ENCODE data around the gene CARD19. TPM values are rescaled to one million over a fixed set of nuclear protein-coding genes. Genes with fewer than 3 reads are reported as not detected.

CARD19 gene
- total and polyA plus RNA-seq, 9 of the 15 experiments (the other 6 are each of a cell fraction or from before 2014, with no cell fraction given), result 0.90 to 34.9 (median 14.6) TPM

DNA sequence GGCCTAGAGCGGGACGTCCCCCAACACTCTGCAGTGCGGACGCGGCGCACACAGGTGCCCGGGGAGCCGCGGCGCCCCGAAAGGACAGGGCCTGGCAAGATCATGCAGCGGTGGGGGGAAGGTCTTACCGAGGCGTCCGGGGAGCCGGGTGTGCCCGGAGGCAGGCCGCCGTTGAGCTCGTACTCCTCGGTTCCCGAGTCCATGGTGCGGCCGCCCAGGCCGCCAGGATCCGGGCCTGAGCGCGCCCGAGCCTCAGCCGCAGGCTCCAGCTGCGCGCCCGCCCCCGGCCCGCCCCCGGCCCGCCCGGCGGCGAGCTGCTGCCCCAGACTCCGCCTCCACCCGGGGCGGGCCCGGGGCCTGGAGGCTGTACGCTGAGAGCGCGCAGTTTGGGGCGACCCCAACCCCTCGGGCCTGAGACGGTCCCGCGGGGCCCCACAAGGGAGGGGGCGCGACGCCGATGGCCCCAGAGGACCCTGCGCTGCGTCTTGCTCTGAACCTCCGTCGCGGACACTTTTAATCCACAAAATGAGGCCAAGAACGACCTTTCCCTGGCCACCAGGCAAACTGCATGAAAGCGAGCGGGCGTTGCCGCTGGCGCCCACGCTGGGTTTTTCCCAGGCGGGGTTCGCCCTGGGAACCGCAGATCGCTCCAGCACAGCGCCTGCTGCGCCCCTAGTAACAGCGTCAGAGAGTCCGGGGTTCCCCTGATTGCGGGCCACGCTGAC lies 38.2 kb downstream of the CARD19 start, which contains the start of gene NINJ1:
NINJ1 (minus strand) TSS at position 237 of the 725 bp plus-strand sequence; CDS start at position 203, 34 bp downstream.
- ChIA-PET POLR2A (interaction anchor here (0.6 to 1.6 kb wide), 7 partner anchors 8 to 133 kb away, joined by 3 to 5 read pairs (median 4); no protein-coding TSS in a partner anchor), CTCF (ENCODE audit: low intra/inter-chr PET ratio) (no interaction called here)
- FAIRE-seq, result peak; percentile 49
- 3% methylated on average over 53 of the region's 78 CpGs for WGBS (ENCODE audit: insufficient coverage, low coverage, missing lambda C conversion rate)
- Histone ChIP-seq H3K79me2 (ENCODE audit: control insufficient read depth, insufficient read depth, low read length) (no peaks in the 10 kb centered on the region; the same call in 2 of the 3 replicates), H3K27me3 (ENCODE audit: control insufficient read depth in 2 of 2, insufficient read depth in 2 of 2, low read length in 2 of 2) (peaks cover 0 to 14% of the 10 kb centered on the region in 2 experiments; a peak in 2 of 5 replicates), H3K36me3 (ENCODE audit: control insufficient read depth, insufficient read depth, low read length) (no peaks in the 10 kb centered on the region), H3K4me1 (replicated peaks in 1 of 2; ENCODE audit: control insufficient read depth in 2 of 2, insufficient read depth in 2 of 2, low read length in 2 of 2) (peaks cover 16 to 55% of the 10 kb centered on the region in 2 experiments), H3K27ac (ENCODE audit: extremely low read depth, low read depth, low read length) (peak within 1 kb of the TSS; percentile 75; the same call in 2 of the 3 replicates), H3K9me3 (replicated peaks; ENCODE audit: control insufficient read depth, insufficient read depth, low read depth, low read length) (no peaks in the 10 kb centered on the region), H2AFZ (ENCODE audit: low read depth, low read length) (peak within 1 kb of the TSS; percentile 91), H3K4me2 (ENCODE audit: insufficient read depth, low read length) (peak within 1 kb of the TSS; percentile 73), H3K9me1 (ENCODE audit: control insufficient read depth, insufficient read depth, low read length) (no peaks in the 10 kb centered on the region), H3K4me3 (peak within 1 kb of the TSS; percentile 67), H3K9ac (ENCODE audit: insufficient read depth in 1 of 2, low read depth in 2 of 2, low read length in 2 of 2) (peak within 1 kb of the TSS; percentile 66 to 96), H4K20me1 (replicated peaks; ENCODE audit: control insufficient read depth, insufficient read depth, low read length) (no peaks in the 10 kb centered on the region)
- ATAC-seq, result peak; percentile 94
- intact Hi-C loops (cut with micrococcal nuclease) (no loop called here), in situ Hi-C loops (cut with MboI) (no loop called here)
- DNase-seq (ENCODE audit: extremely low read depth in 1 of 4, low spot score in 3 of 4), result peak; percentile 76 to 95 (median 92)
- BruUV-seq (replicated peaks), result no TSS peak
- TF ChIP-seq, protein P1, sequence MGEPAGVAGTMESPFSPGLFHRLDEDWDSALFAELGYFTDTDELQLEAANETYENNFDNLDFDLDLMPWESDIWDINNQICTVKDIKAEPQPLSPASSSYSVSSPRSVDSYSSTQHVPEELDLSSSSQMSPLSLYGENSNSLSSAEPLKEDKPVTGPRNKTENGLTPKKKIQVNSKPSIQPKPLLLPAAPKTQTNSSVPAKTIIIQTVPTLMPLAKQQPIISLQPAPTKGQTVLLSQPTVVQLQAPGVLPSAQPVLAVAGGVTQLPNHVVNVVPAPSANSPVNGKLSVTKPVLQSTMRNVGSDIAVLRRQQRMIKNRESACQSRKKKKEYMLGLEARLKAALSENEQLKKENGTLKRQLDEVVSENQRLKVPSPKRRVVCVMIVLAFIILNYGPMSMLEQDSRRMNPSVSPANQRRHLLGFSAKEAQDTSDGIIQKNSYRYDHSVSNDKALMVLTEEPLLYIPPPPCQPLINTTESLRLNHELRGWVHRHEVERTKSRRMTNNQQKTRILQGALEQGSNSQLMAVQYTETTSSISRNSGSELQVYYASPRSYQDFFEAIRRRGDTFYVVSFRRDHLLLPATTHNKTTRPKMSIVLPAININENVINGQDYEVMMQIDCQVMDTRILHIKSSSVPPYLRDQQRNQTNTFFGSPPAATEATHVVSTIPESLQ (CRISPR knock-in tag; IDR thresholded peaks at IDR 0.05), result no peak
- TF ChIP-seq TOE1 (IDR thresholded peaks at IDR 0.05; ENCODE audit: borderline replicate concordance), result no peak
- TF ChIP-seq TOE1 (CRISPR knock-in tag; IDR thresholded peaks at IDR 0.05; ENCODE audit: borderline replicate concordance, low read depth), result no peak
- TF ChIP-seq SLC30A9 (CRISPR knock-in tag; IDR thresholded peaks at IDR 0.05), result no peak
- TF ChIP-seq GATAD2A (IDR thresholded peaks at IDR 0.05), result 0 out of 2 replicates have a peak, but pooled peaks have one; percentile 8
- peak; percentile 33; the same call in 1 of the 2 replicates for TF ChIP-seq PML (IDR thresholded peaks at IDR 0.05; ENCODE audit: low read length)
- TF ChIP-seq, protein P2, sequence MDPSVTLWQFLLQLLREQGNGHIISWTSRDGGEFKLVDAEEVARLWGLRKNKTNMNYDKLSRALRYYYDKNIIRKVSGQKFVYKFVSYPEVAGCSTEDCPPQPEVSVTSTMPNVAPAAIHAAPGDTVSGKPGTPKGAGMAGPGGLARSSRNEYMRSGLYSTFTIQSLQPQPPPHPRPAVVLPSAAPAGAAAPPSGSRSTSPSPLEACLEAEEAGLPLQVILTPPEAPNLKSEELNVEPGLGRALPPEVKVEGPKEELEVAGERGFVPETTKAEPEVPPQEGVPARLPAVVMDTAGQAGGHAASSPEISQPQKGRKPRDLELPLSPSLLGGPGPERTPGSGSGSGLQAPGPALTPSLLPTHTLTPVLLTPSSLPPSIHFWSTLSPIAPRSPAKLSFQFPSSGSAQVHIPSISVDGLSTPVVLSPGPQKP (CRISPR knock-in tag; IDR thresholded peaks at IDR 0.05), result no peak
- no peak for TF ChIP-seq EWSR1 (IDR thresholded peaks at IDR 0.05; ENCODE audit: borderline replicate concordance, low read depth, partially characterized antibody)
- 0 out of 4 replicates have a peak, but pooled peaks of 1 of the 2 experiments have one; percentile 16 for TF ChIP-seq NONO (IDR thresholded peaks at IDR 0.05; ENCODE audit: low read depth in 2 of 2, low read length in 1 of 2)
- TF ChIP-seq HIVEP1 (CRISPR knock-in tag; IDR thresholded peaks at IDR 0.05), result 0 out of 2 replicates have a peak, but pooled peaks have one; percentile 44
- TF ChIP-seq, protein P3, sequence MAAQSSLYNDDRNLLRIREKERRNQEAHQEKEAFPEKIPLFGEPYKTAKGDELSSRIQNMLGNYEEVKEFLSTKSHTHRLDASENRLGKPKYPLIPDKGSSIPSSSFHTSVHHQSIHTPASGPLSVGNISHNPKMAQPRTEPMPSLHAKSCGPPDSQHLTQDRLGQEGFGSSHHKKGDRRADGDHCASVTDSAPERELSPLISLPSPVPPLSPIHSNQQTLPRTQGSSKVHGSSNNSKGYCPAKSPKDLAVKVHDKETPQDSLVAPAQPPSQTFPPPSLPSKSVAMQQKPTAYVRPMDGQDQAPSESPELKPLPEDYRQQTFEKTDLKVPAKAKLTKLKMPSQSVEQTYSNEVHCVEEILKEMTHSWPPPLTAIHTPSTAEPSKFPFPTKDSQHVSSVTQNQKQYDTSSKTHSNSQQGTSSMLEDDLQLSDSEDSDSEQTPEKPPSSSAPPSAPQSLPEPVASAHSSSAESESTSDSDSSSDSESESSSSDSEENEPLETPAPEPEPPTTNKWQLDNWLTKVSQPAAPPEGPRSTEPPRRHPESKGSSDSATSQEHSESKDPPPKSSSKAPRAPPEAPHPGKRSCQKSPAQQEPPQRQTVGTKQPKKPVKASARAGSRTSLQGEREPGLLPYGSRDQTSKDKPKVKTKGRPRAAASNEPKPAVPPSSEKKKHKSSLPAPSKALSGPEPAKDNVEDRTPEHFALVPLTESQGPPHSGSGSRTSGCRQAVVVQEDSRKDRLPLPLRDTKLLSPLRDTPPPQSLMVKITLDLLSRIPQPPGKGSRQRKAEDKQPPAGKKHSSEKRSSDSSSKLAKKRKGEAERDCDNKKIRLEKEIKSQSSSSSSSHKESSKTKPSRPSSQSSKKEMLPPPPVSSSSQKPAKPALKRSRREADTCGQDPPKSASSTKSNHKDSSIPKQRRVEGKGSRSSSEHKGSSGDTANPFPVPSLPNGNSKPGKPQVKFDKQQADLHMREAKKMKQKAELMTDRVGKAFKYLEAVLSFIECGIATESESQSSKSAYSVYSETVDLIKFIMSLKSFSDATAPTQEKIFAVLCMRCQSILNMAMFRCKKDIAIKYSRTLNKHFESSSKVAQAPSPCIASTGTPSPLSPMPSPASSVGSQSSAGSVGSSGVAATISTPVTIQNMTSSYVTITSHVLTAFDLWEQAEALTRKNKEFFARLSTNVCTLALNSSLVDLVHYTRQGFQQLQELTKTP (IDR thresholded peaks at IDR 0.05; ENCODE audit: low read depth in 1 of 2, partially characterized antibody in 2 of 2), result peak in 1 of 2 experiments; percentile 74
- TF ChIP-seq ATF1 (CRISPR knock-in tag; IDR thresholded peaks at IDR 0.05), result no peak
- TF ChIP-seq ATF1 (tag; IDR thresholded peaks at IDR 0.05), result 0 out of 2 replicates have a peak, but pooled peaks have one; percentile 3
- TF ChIP-seq ESRRA (IDR thresholded peaks at IDR 0.05; ENCODE audit: borderline replicate concordance, low read depth), result 0 out of 2 replicates have a peak, but pooled peaks have one; percentile 12

Measured in K562 (cell line).